Heart left ventricle (tissue), 16 donors: Measurements from ENCODE around the gene PGM1. TPM values are rescaled to one million over a fixed set of nuclear protein-coding genes. Genes with fewer than 3 reads are reported as not detected.

Source experiments
- ATAC-seq, 4 donors: fragments of 200-7000 bp; cut with Tn5 transposase; one replicate each; pipeline ENCODE4 v1.9.1; 2020 to 2022; ENCODE audit warnings: moderate library complexity in 4 of 4, mild to moderate bottlenecking in 3 of 4, moderate number of reproducible peaks in 1 of 4
- DNase-seq, 5 donors: peaks; one replicate each; pipeline ENCODE4 v3.0.0-alpha.2; 2020
- H3K27ac ChIP-seq, 12 donors: fragments of 200-600 bp; sonication (generic) in 4 of 12; one replicate each; pipeline versions ENCODE4 v1.5.0 to v1.8.0; 2016 to 2022; ENCODE audit warnings: mild to moderate bottlenecking in 2 of 12
- H3K27me3 ChIP-seq, 9 donors: fragments of 200-600 bp; sonication (generic) in 2 of 9; one replicate each; pipeline versions ENCODE4 v1.5.1 to v1.8.0; 2016 to 2022; ENCODE audit warnings: mild to moderate bottlenecking in 3 of 9
- H3K36me3 ChIP-seq, 9 donors: fragments of 200-600 bp; sonication (generic) in 2 of 9; one replicate each; pipeline versions ENCODE4 v1.5.0 to v1.8.0; 2018 to 2022; ENCODE audit warnings: mild to moderate bottlenecking in 2 of 9
- H3K4me1 ChIP-seq, 12 donors: fragments of 200-600 bp; sonication (generic) in 4 of 12; one replicate each; pipeline versions ENCODE4 v1.5.0 to v1.8.0; 2016 to 2022; ENCODE audit warnings: mild to moderate bottlenecking in 3 of 12
- H3K4me3 ChIP-seq, 12 donors: fragments of 200-600 bp; sonication (generic) in 4 of 12; one replicate each; pipeline versions ENCODE4 v1.5.0 to v1.8.0; 2017 to 2022; ENCODE audit warnings: mild to moderate bottlenecking in 9 of 12, moderate library complexity in 4 of 12
- H3K9me3 ChIP-seq, 12 donors: fragments of 200-600 bp; sonication (generic) in 4 of 12; one replicate each; pipeline versions ENCODE4 v1.5.0 to v1.8.0; 2016 to 2022; ENCODE audit warnings: mild to moderate bottlenecking in 1 of 12
- POLR2A ChIP-seq, 2 donors: fragments of 450-650 bp; IDR thresholded peaks; one replicate each; pipeline ENCODE4 v1.6.1; 2017; ENCODE audit warnings: antibody characterized with exemption in 2 of 2, mild to moderate bottlenecking in 2 of 2, moderate library complexity in 2 of 2
- WGBS, 4 donors: extraction: QIAGEN DNeasy Blood & Tissue Kit in 2 of 4; methylation state at CpG; one replicate each; pipeline versions ENCODE4 v1.1.5 to v1.1.7; 2013 to 2018; 5-methylcytosine and 5-hydroxymethylcytosine counted together
- intact Hi-C, 10 donors: fragments of 100-400 bp; cut with DNase I; formaldehyde crosslinking; loops; one replicate each; pipeline versions ENCODE4 v1.11.1 to v1.14.2; 2022
- polyA plus RNA-seq, 2 donors: library from polyadenylated mRNA; stranded (reverse); fragments of 200-250 nt; gene quantifications; one replicate each; pipeline ENCODE4 v1.2.3, GENCODE V29; 2013
- total RNA-seq, 9 donors: library from RNA; depleted of rRNA in 2 of 9; stranded (reverse); fragments of >200 nt in 2 of 9; fragmentation: NEBNext Ultra II Directional in 3 of 9; extraction: Animal tissue kit (Norgen Biotek cat#: 25700) in 3 of 9; gene quantifications; one replicate each; pipeline versions ENCODE4 v1.1.0 to v1.2.4, GENCODE V29; 2016 to 2023
- TF ChIP-seq, protein P1 (sequence below), 12 donors: fragments of 200-600 bp; sonication (generic) in 4 of 12; IDR thresholded peaks; one replicate each; pipeline versions ENCODE4 v1.5.0 to v1.8.0; 2018 to 2022; ENCODE audit warnings: antibody characterized with exemption in 12 of 12, mild to moderate bottlenecking in 5 of 12
- donor health status: ischemic (EF 13 %, LVEDD 7.1; RV severe dilation, severe dysfunction).
- donor health status: healthy with polysubstance abuse.
- donor health status: DM: no; HTN: yes; CAD: no.
- donor health status: DM: no; HTN: no; CAD: no.
- donor health status: ischemic (EF 25% LVEDD 6.9; RV normal size, moderate dysfunction).
- donor health status: ischemic (EF 25% LVEDD 5.7; RV mildly dilated, moderate dysfunction).
- donor health status: healthy.
- donor health status: DM: yes; HTN: yes; CAD: no.
- donor health status: ischemic (EF 35%, LVEDD 5.7; RV mildly dilated, moderate dysfunction).
- donor health status: nonischemic (EF 11% LVEDD 7.7; RV severe dilation, severe dysfunction).
- donor health status: DM: yes; HTN: yes; CAD: no.
- donor health status: PGD.
- donor health status: ischemic (EF 29% LVEDD 5.4; RV normal size, mild dysfunction).
- donor health status: nonischemic (EF 23%, LVEDD 6.1; RV moderate dilation, normal function).

Gene PGM1
- total and polyA plus RNA-seq, 11 donors: 51.4 to 419 (median 258) TPM

DNA sequence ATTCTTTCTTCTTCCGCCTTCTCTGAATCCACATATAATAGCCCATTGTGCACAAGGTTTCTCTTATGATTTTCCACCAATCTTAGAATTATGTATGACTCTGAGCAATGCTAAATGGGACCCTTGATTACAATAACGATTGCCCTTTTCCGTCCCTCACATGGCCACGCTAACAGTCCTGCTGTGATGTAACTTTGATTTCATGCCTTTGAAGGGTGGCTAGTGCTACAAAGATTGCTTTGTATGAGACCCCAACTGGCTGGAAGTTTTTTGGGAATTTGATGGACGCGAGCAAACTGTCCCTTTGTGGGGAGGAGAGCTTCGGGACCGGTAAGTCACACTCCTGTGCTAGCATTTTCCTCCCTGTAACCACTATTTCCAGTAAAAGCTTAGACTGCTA lies 45.3 kb downstream of the PGM1 start:
- intact Hi-C loops: no loop called here
- H3K4me1 ChIP-seq: peaks cover 0 to 8% (median 4%) of the 10 kb centered on the region in 12 donors
- no peaks in the 10 kb centered on the region for H3K9me3 ChIP-seq
- 87 to 91% (median 89%) methylated on average over 8 of the region's 8 CpGs for WGBS, 4 donors
- ATAC-seq (no peak), DNase-seq (no peak)
- no peaks in the 10 kb centered on the region for H3K27me3 ChIP-seq
- H3K27ac ChIP-seq: no peak overlapping the region
- no peak overlapping the region for H3K4me3 ChIP-seq
- peaks cover 0 to 75% (median 40%) of the 10 kb centered on the region in 9 donors for H3K36me3 ChIP-seq
- TF ChIP-seq, protein P1, sequence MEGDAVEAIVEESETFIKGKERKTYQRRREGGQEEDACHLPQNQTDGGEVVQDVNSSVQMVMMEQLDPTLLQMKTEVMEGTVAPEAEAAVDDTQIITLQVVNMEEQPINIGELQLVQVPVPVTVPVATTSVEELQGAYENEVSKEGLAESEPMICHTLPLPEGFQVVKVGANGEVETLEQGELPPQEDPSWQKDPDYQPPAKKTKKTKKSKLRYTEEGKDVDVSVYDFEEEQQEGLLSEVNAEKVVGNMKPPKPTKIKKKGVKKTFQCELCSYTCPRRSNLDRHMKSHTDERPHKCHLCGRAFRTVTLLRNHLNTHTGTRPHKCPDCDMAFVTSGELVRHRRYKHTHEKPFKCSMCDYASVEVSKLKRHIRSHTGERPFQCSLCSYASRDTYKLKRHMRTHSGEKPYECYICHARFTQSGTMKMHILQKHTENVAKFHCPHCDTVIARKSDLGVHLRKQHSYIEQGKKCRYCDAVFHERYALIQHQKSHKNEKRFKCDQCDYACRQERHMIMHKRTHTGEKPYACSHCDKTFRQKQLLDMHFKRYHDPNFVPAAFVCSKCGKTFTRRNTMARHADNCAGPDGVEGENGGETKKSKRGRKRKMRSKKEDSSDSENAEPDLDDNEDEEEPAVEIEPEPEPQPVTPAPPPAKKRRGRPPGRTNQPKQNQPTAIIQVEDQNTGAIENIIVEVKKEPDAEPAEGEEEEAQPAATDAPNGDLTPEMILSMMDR (IDR thresholded peaks at IDR 0.05): no peak
- TF ChIP-seq POLR2A (IDR thresholded peaks at IDR 0.05): no peak

DNA sequence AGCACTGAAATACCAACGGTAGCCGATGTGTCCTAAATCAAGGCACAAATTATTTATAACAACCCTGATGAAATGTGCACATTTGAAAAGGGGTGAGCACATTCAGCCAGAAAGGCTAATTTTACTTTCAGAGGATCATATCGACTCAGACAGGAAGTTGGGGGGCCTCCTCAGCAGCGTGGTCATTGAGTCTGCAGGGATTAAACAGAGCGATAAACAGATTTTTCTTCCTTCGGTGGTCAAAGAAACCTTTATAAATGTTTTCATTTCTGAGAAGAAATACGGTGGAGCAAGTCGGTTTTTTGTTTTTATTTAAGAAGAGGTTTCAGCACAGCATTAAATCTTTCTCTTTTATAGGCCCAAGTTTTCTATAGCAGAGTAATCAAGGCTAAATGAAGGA lies 45.7 kb downstream of the PGM1 start:
- Histone ChIP-seq H3K27ac (no peak overlapping the region), H3K36me3 (peaks cover 0 to 74% (median 40%) of the 10 kb centered on the region in 9 donors)
- intact Hi-C loops: no loop called here

DNA sequence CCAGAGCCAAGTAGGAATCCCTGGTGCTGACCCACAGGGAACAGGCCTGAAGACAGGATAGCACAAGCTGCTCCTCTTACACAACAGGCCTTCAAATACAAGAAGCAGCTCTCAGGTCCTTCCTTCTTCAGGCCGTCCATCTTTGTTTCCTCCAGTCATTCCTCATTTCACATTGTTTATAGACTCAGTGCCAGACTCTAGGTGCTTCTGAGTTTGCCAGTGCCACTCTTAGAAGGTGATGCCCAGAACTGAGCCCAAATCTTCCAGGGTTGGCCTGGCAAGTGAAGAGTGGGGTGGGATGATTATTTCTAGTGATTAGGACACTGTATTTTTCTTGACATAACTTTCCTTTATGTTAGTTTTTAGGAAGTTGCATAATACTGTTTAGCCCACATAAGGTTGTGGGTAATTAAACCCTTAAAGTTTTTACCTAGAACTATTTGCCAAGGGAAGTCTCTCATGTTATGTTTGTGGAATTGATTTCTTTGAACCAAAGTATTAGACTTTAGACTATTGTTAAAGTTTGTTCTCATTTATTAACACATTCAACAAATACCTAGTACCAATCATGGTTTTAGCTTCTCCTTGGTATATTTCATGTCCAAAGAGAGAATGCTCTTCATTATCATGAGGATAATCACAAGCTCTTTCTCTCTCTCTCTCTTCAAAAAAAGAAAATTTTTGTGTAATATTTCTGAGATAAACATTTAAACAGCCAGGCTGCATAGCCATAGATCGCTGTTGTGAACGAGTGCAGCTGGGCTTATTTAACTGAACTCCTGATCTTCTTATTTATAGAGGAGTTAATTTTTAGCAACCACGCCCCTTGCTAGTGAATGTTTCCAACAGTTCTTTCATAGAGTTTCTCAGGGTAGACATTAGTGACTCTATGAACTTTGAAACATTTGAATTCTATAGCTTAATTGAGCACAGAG lies 47.7 kb downstream of the PGM1 start:
- H3K27me3 ChIP-seq: no peaks in the 10 kb centered on the region
- no peaks in the 10 kb centered on the region for H3K9me3 ChIP-seq
- DNase-seq (no peak), ATAC-seq (no peak)
- no peak overlapping the region for H3K4me3 ChIP-seq
- peaks cover 0 to 61% (median 35%) of the 10 kb centered on the region in 9 donors for H3K36me3 ChIP-seq
- 82 to 92% (median 89%) methylated on average over 4 of the region's 4 CpGs for WGBS, 4 donors
- H3K4me1 ChIP-seq: peaks cover 0 to 32% (median 18%) of the 10 kb centered on the region in 12 donors
- intact Hi-C loops: no loop called here
- no peak for TF ChIP-seq POLR2A (IDR thresholded peaks at IDR 0.05)
- TF ChIP-seq, protein P1 (IDR thresholded peaks at IDR 0.05): no peak
- no peak overlapping the region for H3K27ac ChIP-seq

More for the DNA sequence above, 45.7 kb downstream of the PGM1 start:
- 59 to 71% (median 69%) methylated on average over 8 of the region's 8 CpGs for WGBS, 4 donors
- ATAC-seq (no peak), DNase-seq (no peak)
- TF ChIP-seq, protein P1 (IDR thresholded peaks at IDR 0.05): no peak
- H3K9me3 ChIP-seq: no peaks in the 10 kb centered on the region
- no peaks in the 10 kb centered on the region for H3K27me3 ChIP-seq
- H3K4me1 ChIP-seq: peaks cover 0 to 12% (median 5%) of the 10 kb centered on the region in 12 donors
- H3K4me3 ChIP-seq: no peak overlapping the region

DNA sequence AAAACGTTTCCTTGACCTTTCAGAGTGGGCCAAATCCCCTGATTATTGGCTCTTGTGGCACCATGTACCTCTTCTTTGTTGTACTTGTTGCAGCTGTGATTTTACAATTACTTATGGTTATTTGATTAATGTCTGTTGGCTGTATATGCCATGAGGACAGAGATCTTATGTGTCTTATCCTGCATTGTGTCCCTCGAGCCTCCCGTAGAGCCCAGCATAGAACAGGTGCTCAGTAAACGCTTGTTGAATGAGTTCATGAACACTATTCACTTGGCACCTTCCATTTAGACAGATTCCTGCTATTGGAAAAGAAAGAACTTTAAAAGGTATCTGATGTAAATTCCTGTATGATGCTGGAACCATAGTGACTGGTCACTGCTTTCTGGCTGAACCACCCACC lies 48.4 kb downstream of the PGM1 start:
- ATAC-seq: no peak
- 86 to 93% (median 90%) methylated on average over 4 of the region's 4 CpGs for WGBS, 4 donors
- no peak for TF ChIP-seq POLR2A (IDR thresholded peaks at IDR 0.05)
- TF ChIP-seq, protein P1 (IDR thresholded peaks at IDR 0.05): no peak
- DNase-seq: no peak
- H3K4me3 ChIP-seq: no peak overlapping the region
- no peaks in the 10 kb centered on the region for H3K27me3 ChIP-seq
- no peaks in the 10 kb centered on the region for H3K9me3 ChIP-seq
- peaks cover 0 to 54% (median 28%) of the 10 kb centered on the region in 9 donors for H3K36me3 ChIP-seq
- H3K27ac ChIP-seq: no peak overlapping the region
- intact Hi-C loops: no loop called here
- peaks cover 0 to 34% (median 19%) of the 10 kb centered on the region in 12 donors for H3K4me1 ChIP-seq
